IMR-90 (cell line): ENCODE data around the gene ATP11A. TPM values are rescaled to one million over a fixed set of nuclear protein-coding genes. Genes with fewer than 3 reads are reported as not detected.

Source experiments
- ATAC-seq: fragments of 200-7000 bp; cut with Tn5 transposase; 2 replicates; pipeline ENCODE4 v1.9.1; 2020; ENCODE audit warnings: low read depth, mild to moderate bottlenecking, moderate library complexity
- BruUV-seq: library from RNA; stranded (reverse); fragments of 400-500 nt; replicated peaks from 2 replicates; lab custom pipeline; 2021; lab: Mats Ljungman, UMichigan
- CTCF ChIA-PET: fragments of 300-600 bp; formaldehyde crosslinking; extraction: SDS; loops from one replicate; lab custom pipeline; 2021; ENCODE audit warnings: antibody characterized with exemption; lab: Yijun Ruan, JAX
- POLR2A ChIA-PET: fragments of 300-600 bp; sonication (Branson Sonifier 250); formaldehyde crosslinking; loops from one replicate; lab custom pipeline; 2022; ENCODE audit warnings: antibody characterized with exemption; ENCODE audit not compliant: unreplicated experiment; lab: Charles Lee
- DNase-seq: peaks from one replicate; pipeline ENCODE4 v3.0.0; 2013
- H2AFZ ChIP-seq: replicated peaks from 2 replicates; pipeline ENCODE3; 2013; ENCODE audit warnings: low read length, mild to moderate bottlenecking; ENCODE audit not compliant: poor library complexity
- H2AK5ac ChIP-seq: 2 replicates; pipeline ENCODE4 v1.6.1; 2013; ENCODE audit warnings: low read depth, low read length, inconsistent platforms
- H2AK9ac ChIP-seq: replicated peaks from 2 replicates; pipeline ENCODE3; 2013; ENCODE audit warnings: mild to moderate bottlenecking, low read depth, low read length, moderate library complexity; ENCODE audit not compliant: poor library complexity
- H2BK120ac ChIP-seq: 2 replicates; pipeline ENCODE4 v1.6.1; 2013; ENCODE audit warnings: low read depth, low read length, inconsistent platforms
- H2BK15ac ChIP-seq: 3 replicates; pipeline ENCODE4 v1.6.1; 2013; ENCODE audit warnings: low read depth, low read length, inconsistent platforms
- H2BK20ac ChIP-seq: 2 replicates; pipeline ENCODE4 v1.6.1; 2013; ENCODE audit warnings: low read depth, mild to moderate bottlenecking, inconsistent platforms, low read length, moderate library complexity
- H2BK5ac ChIP-seq: 2 replicates; pipeline ENCODE4 v1.6.1; 2013; ENCODE audit warnings: mild to moderate bottlenecking, low read depth, low read length, inconsistent platforms; ENCODE audit not compliant: poor library complexity, severe bottlenecking
- H3K14ac ChIP-seq: replicated peaks from 2 replicates; pipeline ENCODE4 v1.6.1; 2013; ENCODE audit warnings: low read depth, low read length, inconsistent platforms
- H3K18ac ChIP-seq: 2 replicates; pipeline ENCODE4 v1.6.1; 2013; ENCODE audit warnings: low read depth, low read length, control low read depth
- H3K23ac ChIP-seq: 2 replicates; pipeline ENCODE4 v1.6.1; 2013; ENCODE audit warnings: low read depth, low read length, inconsistent platforms
- H3K27ac ChIP-seq: 2 replicates; pipeline ENCODE4 v1.5.1; 2013; ENCODE audit warnings: mild to moderate bottlenecking, control low read depth, low read length; ENCODE audit not compliant: insufficient read depth
- H3K27me3 ChIP-seq: 2 replicates; pipeline ENCODE4 v1.6.1; 2013; ENCODE audit warnings: low read length; ENCODE audit not compliant: control insufficient read depth, insufficient read depth
- H3K36me3 ChIP-seq: 2 replicates; pipeline ENCODE4 v1.6.1; 2013; ENCODE audit warnings: low read length, mixed read lengths; ENCODE audit not compliant: control insufficient read depth, insufficient read depth
- H3K4ac ChIP-seq: 2 replicates; pipeline ENCODE4 v1.6.1; 2013; ENCODE audit warnings: low read depth, low read length, inconsistent platforms
- H3K4me1 ChIP-seq: 2 replicates; pipeline ENCODE4 v1.6.1; 2013; ENCODE audit warnings: low read length, mixed read lengths; ENCODE audit not compliant: control insufficient read depth, insufficient read depth
- H3K4me2 ChIP-seq: 2 replicates; pipeline ENCODE4 v1.6.1; 2013; ENCODE audit warnings: low read depth, mild to moderate bottlenecking, control low read depth, low read length, moderate library complexity
- H3K4me3 ChIP-seq: 2 replicates; pipeline ENCODE4 v1.5.1; 2013; ENCODE audit warnings: low read depth, mild to moderate bottlenecking, control low read depth, low read length, moderate library complexity; ENCODE audit not compliant: insufficient read depth
- H3K56ac ChIP-seq: 2 replicates; pipeline ENCODE4 v1.6.1; 2013; ENCODE audit warnings: low read length, inconsistent platforms; ENCODE audit not compliant: insufficient read depth; ENCODE audit errors: extremely low read depth
- H3K79me1 ChIP-seq, 2 experiments: 2 replicates each; pipeline ENCODE4 v1.6.1; 2013; ENCODE audit warnings: low read length in 2 of 2, inconsistent platforms in 1 of 2, low read depth in 1 of 2
- H3K9ac ChIP-seq: 2 replicates; pipeline ENCODE4 v1.6.1; 2013; ENCODE audit warnings: low read depth, low read length, control low read depth
- H3K9me1 ChIP-seq: 2 replicates; pipeline ENCODE4 v1.6.1; 2013; ENCODE audit warnings: low read length, inconsistent platforms; ENCODE audit not compliant: insufficient read depth
- H3K9me3 ChIP-seq: 2 replicates; pipeline ENCODE4 v1.6.1; 2013; ENCODE audit warnings: low read length; ENCODE audit not compliant: control insufficient read depth, insufficient read depth
- H4K20me1 ChIP-seq: 2 replicates; pipeline ENCODE4 v1.6.1; 2013; ENCODE audit warnings: low read length, inconsistent platforms; ENCODE audit not compliant: insufficient read depth
- H4K5ac ChIP-seq: 2 replicates; pipeline ENCODE4 v1.6.1; 2013; ENCODE audit warnings: mild to moderate bottlenecking, low read depth, low read length, control low read depth
- H4K8ac ChIP-seq, 2 experiments: 2 replicates each; pipeline ENCODE4 v1.6.1; 2013; ENCODE audit warnings: low read depth in 2 of 2, low read length in 2 of 2, control low read depth in 1 of 2, inconsistent platforms in 1 of 2
- H4K91ac ChIP-seq: 2 replicates; pipeline ENCODE4 v1.6.1; 2013; ENCODE audit warnings: low read depth, low read length, inconsistent platforms; ENCODE audit not compliant: insufficient read depth
- BHLHE40 ChIP-seq: fragments of 150-350 bp; IDR thresholded peaks from 2 replicates; pipeline ENCODE4 v1.6.1; 2016; ENCODE audit warnings: mild to moderate bottlenecking, low read depth, low read length
- ELK1 ChIP-seq: fragments of 150-350 bp; IDR thresholded peaks from 2 replicates; pipeline ENCODE4 v1.6.1; 2016; ENCODE audit warnings: low read depth, mild to moderate bottlenecking, low read length, moderate library complexity, borderline replicate concordance
- WGBS, 2 experiments: methylation state at CpG; one replicate each; pipeline versions ENCODE4 v1.1.5 to v1.1.7; 2013; ENCODE audit warnings: missing lambda C conversion rate in 2 of 2; ENCODE audit not compliant: insufficient read length in 1 of 2; ENCODE audit errors: extremely low coverage in 2 of 2; 5-methylcytosine and 5-hydroxymethylcytosine counted together
- dilution Hi-C: fragments of 300-500 bp; cut with HindIII; formaldehyde crosslinking; loops from one replicate; pipeline ENCODE4 v1.14.3; 2018; ENCODE audit warnings: low sequenced_read_pairs; ENCODE audit not compliant: unreplicated experiment
- in situ Hi-C: fragments of 300-500 bp; cut with MboI; formaldehyde crosslinking; loops from 3 replicates; pipeline ENCODE4 v1.14.3; 2019; ENCODE audit warnings: low sequenced_read_pairs, inconsistent platforms, mixed read lengths
- intact Hi-C: fragments of 100-400 bp; cut with micrococcal nuclease; formaldehyde crosslinking; loops from 2 replicates; pipeline ENCODE4 v1.10.0; 2022
- polyA plus RNA-seq, 3 experiments: library from polyadenylated mRNA; depleted of rRNA; stranded (reverse); fragments of >200 nt; gene quantifications; 2 replicates each; pipeline ENCODE4 v1.2.3, GENCODE V29; 2012; ENCODE audit warnings: low replicate concordance in 1 of 3
- total RNA-seq: library from RNA; depleted of rRNA; stranded (reverse); fragments of >200 nt; gene quantifications from 2 replicates; pipeline ENCODE4 v1.2.3, GENCODE V29; 2012

Gene ATP11A
- total and polyA plus RNA-seq, 2 of the 4 experiments (the other 2 are of a cell fraction), result 8.4 to 12.0 TPM

- H3K56ac ChIP-seq, result no peak overlapping the region
- H4K8ac ChIP-seq, result peak overlapping the region in 1 of 2 experiments; percentile 63; a peak in 1 of 4 replicates
- dilution Hi-C loops, result no loop called here
- ATAC-seq (no peak), DNase-seq (peak; percentile 52)
- H2BK15ac ChIP-seq, result no peak overlapping the region
- no peak overlapping the region for H2AFZ ChIP-seq
- H3K27ac ChIP-seq, result no peak overlapping the region
- H3K14ac ChIP-seq, result peak overlapping the region; percentile 63
- H2AK9ac ChIP-seq, result peak overlapping the region; percentile 85
- H3K79me1 ChIP-seq, result peaks cover 27 to 36% of the 10 kb centered on the region in 2 experiments
- H3K4ac ChIP-seq, result peak overlapping the region; percentile 48; the same call in 1 of the 2 replicates
- H3K23ac ChIP-seq, result no peak overlapping the region
- intact Hi-C loops, result loop anchor here (5.0 kb wide), 1 partner anchor 88 kb away; the partner anchor contains the start of gene ATP11A
- H3K9me1 ChIP-seq, result peaks cover 15% of the 10 kb centered on the region
- peaks cover 30% of the 10 kb centered on the region for H3K4me1 ChIP-seq
- no peak overlapping the region for H3K4me2 ChIP-seq
- no peaks in the 10 kb centered on the region for H3K27me3 ChIP-seq
- CTCF ChIA-PET, result interaction anchor here (0.7 kb wide), 1 partner anchor 16 kb away, joined by 4 read pairs; no protein-coding TSS in a partner anchor
- no peak overlapping the region for H2BK5ac ChIP-seq
- H3K9me3 ChIP-seq, result no peaks in the 10 kb centered on the region
- TF ChIP-seq ELK1, result no peak
- no peak for TF ChIP-seq BHLHE40
- in situ Hi-C loops, result no loop called here
- no peak overlapping the region for H3K4me3 ChIP-seq
- H3K9ac ChIP-seq, result no peak overlapping the region
- no TSS peak for BruUV-seq
- POLR2A ChIA-PET, result interaction anchor here (0.7 kb wide), 1 partner anchor 140 kb away, joined by 5 read pairs; no protein-coding TSS in a partner anchor
- H3K36me3 ChIP-seq, result no peaks in the 10 kb centered on the region
- 92% methylated on average over 16 of the region's 23 CpGs; no CpG with 5 or more reads in 1 of the 2 experiments for WGBS, 2 experiments
- peak overlapping the region; percentile 19; the same call in 1 of the 2 replicates for H3K18ac ChIP-seq
- peak overlapping the region; percentile 1; the same call in 1 of the 2 replicates for H4K5ac ChIP-seq
- H2AK5ac ChIP-seq, result peak overlapping the region; percentile 80
- peaks cover 31% of the 10 kb centered on the region for H4K20me1 ChIP-seq
- peak overlapping the region; percentile 7; the same call in 1 of the 2 replicates for H4K91ac ChIP-seq
- peak overlapping the region; percentile 58; the same call in 1 of the 2 replicates for H2BK120ac ChIP-seq
- peak overlapping the region; percentile 45; the same call in 1 of the 2 replicates for H2BK20ac ChIP-seq
Observed at GRCh38 chr13:112779856-112780604, 90.2 kb downstream of the ATP11A start.
